IPS-20b (cell line): ENCODE data around the gene ZSCAN18.
"Not testable (repeated sequence)": the region's sequence is repeated elsewhere in the genome, so short reads cannot be mapped to it uniquely, and the experiment has no call there.

Experiments
- H3K27ac ChIP-seq: one replicate; pipeline ENCODE4 v1.5.1; 2013; ENCODE audit warnings: low read length
- H3K27me3 ChIP-seq: 2 replicates; pipeline ENCODE4 v1.6.1; 2013; ENCODE audit warnings: mild to moderate bottlenecking, low read length, inconsistent platforms; ENCODE audit not compliant: insufficient read depth
- H3K36me3 ChIP-seq: 2 replicates; pipeline ENCODE4 v1.6.1; 2013; ENCODE audit warnings: low read depth, mild to moderate bottlenecking, inconsistent platforms, low read length, moderate library complexity; ENCODE audit not compliant: insufficient read depth
- H3K4me1 ChIP-seq: 2 replicates; pipeline ENCODE4 v1.6.1; 2013; ENCODE audit warnings: mild to moderate bottlenecking, control low read depth, inconsistent platforms, low read length, moderate library complexity; ENCODE audit not compliant: insufficient read depth
- H3K4me3 ChIP-seq: 2 replicates; pipeline ENCODE4 v1.5.1; 2013; ENCODE audit warnings: mild to moderate bottlenecking, low read length, inconsistent platforms
- H3K9ac ChIP-seq: 2 replicates; pipeline ENCODE4 v1.6.1; 2013; ENCODE audit warnings: low read depth, mild to moderate bottlenecking, inconsistent platforms, low read length, moderate library complexity
- H3K9me3 ChIP-seq: 2 replicates; pipeline ENCODE4 v1.6.1; 2013; ENCODE audit warnings: mild to moderate bottlenecking, low read depth, low read length, inconsistent platforms; ENCODE audit not compliant: insufficient read depth

The ZSCAN18 gene, protein sequence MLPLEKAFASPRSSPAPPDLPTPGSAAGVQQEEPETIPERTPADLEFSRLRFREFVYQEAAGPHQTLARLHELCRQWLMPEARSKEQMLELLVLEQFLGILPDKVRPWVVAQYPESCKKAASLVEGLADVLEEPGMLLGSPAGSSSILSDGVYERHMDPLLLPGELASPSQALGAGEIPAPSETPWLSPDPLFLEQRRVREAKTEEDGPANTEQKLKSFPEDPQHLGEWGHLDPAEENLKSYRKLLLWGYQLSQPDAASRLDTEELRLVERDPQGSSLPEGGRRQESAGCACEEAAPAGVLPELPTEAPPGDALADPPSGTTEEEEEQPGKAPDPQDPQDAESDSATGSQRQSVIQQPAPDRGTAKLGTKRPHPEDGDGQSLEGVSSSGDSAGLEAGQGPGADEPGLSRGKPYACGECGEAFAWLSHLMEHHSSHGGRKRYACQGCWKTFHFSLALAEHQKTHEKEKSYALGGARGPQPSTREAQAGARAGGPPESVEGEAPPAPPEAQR

DNA sequence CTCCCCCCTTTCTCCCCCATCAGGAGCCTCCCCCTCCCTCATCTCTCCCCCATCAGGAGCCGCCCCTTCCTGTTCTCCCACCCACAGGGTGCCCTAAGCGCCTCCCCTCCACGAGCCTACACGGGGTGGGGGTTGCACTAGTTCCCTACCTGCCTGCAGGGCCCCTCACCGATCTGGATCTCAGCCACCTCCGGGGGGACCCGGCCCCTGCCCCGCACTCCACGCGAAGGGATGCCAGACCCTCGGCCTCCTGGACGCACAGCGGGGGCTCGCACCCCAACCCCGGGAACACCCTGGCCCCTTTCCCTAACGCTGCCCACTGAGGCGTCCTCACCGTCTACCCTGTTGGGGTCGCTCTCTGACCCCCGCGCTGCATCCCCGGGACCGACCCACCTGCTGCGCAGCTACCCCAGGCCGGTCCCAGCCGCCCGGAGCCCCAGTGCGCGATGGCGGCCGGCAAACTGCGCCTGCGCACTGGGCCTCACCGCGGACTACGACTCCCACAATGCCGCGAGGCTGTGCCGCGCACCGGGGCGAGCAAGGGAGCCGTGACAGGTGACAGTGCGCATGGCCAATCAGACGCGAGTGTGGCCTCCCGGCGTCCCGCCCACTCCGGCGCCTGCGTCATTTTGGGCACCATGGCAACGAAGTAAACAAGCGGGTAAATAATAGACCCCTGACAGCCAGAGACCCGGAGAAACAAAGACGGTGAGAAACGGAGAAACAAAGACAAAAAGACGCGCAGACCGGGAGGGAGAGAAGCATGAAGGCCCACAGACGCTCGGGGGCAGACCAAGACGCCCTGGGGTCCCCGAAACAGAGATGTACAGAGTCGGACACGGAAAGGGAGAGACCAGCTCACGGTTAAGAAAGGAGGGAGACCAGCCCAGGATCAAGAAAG is at the start of gene ZSCAN18:
TSS of gene ZSCAN18 (minus strand) at position 451 of the 901 bp plus-strand sequence. CDS start 7,964 bp downstream, outside the sequence.
- H3K4me1 ChIP-seq: no peaks in the 10 kb centered on the region
- H3K36me3 ChIP-seq: no peaks in the 10 kb centered on the region
- peaks cover 57% of the 10 kb centered on the region for H3K9me3 ChIP-seq
- peak within 1 kb of the TSS; percentile 39 for H3K27ac ChIP-seq
- peak within 1 kb of the TSS; percentile 85 for H3K4me3 ChIP-seq
- H3K9ac ChIP-seq: peak within 1 kb of the TSS; percentile 90
- no peaks in the 10 kb centered on the region for H3K27me3 ChIP-seq

DNA sequence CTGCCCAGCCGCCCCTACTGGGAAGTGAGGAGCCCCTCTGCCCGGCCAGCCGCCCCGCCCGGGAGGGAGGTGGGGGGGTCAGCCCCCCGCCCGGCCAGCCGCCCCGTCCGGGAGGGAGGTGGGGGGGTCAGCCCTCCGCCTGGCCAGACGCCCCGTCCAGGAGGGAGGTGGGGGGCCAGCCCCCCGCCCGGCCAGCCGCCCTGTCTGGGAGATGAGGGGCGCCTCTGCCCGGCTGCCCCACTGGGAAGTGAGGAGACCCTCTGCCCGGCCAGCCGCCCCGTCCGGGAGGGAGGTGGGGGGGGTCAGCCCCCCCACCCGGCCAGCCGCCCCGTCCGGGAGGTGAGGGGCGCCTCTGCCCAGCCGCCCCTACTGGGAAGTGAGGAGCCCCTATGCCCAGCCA is 49.4 kb upstream of the ZSCAN18 start:
- H3K27me3 ChIP-seq, H3K27ac ChIP-seq, H3K36me3 ChIP-seq, H3K4me3 ChIP-seq, H3K9ac ChIP-seq, H3K4me1 ChIP-seq: not testable (repeated sequence)
- H3K9me3 ChIP-seq: peaks cover 37% of the 10 kb centered on the region

DNA sequence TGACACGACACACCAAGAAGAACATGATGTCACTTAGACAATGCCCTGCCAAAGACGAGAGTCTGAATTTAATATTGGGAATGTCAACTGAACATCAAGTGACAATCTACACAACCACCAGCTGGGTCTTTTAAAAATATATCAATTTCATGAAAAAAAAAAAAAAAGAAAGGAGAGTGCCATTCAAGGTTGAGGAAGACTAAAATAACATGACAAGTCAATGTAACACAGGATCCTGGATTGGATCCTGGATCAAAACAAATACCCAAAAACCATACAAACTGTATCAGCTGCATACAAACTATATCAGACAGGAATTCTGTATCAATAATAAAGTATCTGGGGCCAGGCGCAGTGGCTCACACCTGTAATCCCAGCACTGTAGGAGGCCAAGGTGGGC is 47.8 kb upstream of the ZSCAN18 start:
- Histone ChIP-seq H3K27me3 (no peaks in the 10 kb centered on the region), H3K4me3 (no peak overlapping the region), H3K9ac (no peak overlapping the region), H3K4me1 (no peaks in the 10 kb centered on the region), H3K36me3 (peaks cover 10% of the 10 kb centered on the region), H3K9me3 (peaks cover 51% of the 10 kb centered on the region), H3K27ac (no peak overlapping the region)

DNA sequence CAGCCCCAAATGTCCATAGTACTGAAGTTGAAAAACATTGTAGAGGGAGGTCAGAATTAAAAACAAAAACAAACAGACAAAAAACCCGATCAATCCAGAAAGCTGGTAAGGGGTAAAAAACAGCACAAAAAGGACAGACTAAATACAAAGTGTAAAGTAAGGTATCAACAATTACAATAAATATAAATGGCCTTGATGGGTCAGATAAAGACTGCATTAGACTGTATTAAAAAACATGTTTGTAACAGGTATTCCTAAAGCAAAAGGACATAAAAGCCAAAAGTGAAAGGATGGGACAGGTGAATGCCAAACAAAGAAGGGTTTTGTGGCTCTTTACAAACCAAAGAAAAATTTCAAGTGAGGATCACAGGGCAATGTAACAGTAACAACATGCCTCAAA is 36.2 kb upstream of the ZSCAN18 start:
- Histone ChIP-seq H3K4me3 (no peak overlapping the region), H3K9me3 (peaks cover 97% of the 10 kb centered on the region), H3K27me3 (no peaks in the 10 kb centered on the region), H3K36me3 (peaks cover 61% of the 10 kb centered on the region), H3K9ac (no peak overlapping the region), H3K27ac (no peak overlapping the region), H3K4me1 (no peaks in the 10 kb centered on the region)

DNA sequence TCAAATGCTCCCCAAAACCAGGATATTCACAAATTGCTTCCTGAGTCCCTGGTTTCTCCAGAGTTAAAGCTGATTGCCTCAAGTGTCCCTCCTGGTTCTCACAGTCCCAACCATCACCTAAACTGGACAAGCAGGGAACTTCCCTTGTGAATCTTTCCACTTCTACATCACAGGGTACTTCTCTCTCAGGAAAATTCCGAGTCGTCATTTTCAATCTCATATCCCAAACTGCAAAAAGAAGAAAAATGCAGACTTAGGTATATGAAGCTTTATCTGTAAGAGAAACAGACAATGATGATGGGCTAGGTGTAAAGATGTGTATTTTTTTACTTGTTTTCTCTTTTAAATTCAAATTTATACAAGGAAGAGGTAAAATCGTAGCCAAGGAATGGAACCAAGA is 31.3 kb upstream of the ZSCAN18 start:
- Histone ChIP-seq H3K4me1 (no peaks in the 10 kb centered on the region), H3K36me3 (peaks cover 56% of the 10 kb centered on the region), H3K27ac (no peak overlapping the region), H3K9me3 (peaks cover 97% of the 10 kb centered on the region), H3K4me3 (0 out of 2 replicates have a peak overlapping the region, but pooled peaks have one; percentile 4), H3K9ac (no peak overlapping the region), H3K27me3 (no peaks in the 10 kb centered on the region)

DNA sequence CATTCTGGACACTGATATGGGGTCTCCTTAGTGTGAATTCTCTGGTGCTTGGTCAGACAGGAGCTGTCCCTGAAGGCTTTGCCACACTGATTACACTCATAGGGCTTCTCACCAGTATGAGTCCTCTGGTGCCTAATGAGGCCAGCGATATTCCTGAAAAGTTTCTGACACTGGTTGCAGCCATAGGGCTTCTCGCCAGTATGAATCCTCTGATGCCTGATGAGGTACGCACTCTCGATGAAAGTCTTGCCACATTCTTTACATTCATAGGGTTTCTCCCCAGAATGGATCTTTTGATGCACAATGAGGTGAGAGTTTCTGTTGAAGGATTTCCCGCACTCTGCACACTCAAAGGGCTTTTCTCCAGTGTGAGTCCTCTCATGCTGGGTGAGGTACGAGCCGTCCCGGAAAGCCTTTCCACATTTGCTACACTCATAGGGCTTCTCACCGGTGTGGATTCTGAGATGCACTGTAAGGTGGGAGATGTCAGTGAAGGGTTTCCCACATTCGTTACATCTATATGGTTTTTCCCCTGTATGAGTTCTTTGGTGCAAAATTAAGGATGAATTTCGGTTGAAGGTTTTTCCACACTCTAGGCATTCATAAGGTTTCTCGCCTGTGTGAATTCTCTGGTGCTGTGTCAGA is 30.1 kb upstream of the ZSCAN18 start:
- Histone ChIP-seq H3K4me3 (peak overlapping the region; percentile 28), H3K9ac (no peak overlapping the region), H3K36me3 (peaks cover 46% of the 10 kb centered on the region), H3K9me3 (peaks cover 97% of the 10 kb centered on the region), H3K27ac (no peak overlapping the region), H3K27me3 (no peaks in the 10 kb centered on the region), H3K4me1 (no peaks in the 10 kb centered on the region)

DNA sequence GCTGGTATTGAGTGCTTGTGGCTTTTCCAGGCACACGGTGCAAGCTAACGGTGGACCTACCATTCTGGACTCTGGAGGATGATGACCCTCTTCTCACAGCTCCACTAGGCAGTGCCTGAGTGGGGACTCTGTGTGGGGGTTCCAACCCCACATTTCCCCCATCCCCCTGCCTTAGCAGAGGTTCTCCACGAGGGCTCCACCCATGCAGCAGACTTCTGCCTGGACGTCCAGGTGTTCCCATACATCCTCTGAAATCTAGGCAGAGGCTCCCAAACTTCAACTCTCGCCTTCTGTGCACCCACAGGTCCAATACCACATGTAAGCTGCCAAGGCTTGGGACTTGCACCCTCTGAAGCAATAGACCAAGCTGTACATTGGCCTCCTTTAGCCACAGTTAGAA is 25.3 kb upstream of the ZSCAN18 start:
- Histone ChIP-seq H3K4me3 (no peak overlapping the region), H3K9me3 (peaks cover 94% of the 10 kb centered on the region)

DNA sequence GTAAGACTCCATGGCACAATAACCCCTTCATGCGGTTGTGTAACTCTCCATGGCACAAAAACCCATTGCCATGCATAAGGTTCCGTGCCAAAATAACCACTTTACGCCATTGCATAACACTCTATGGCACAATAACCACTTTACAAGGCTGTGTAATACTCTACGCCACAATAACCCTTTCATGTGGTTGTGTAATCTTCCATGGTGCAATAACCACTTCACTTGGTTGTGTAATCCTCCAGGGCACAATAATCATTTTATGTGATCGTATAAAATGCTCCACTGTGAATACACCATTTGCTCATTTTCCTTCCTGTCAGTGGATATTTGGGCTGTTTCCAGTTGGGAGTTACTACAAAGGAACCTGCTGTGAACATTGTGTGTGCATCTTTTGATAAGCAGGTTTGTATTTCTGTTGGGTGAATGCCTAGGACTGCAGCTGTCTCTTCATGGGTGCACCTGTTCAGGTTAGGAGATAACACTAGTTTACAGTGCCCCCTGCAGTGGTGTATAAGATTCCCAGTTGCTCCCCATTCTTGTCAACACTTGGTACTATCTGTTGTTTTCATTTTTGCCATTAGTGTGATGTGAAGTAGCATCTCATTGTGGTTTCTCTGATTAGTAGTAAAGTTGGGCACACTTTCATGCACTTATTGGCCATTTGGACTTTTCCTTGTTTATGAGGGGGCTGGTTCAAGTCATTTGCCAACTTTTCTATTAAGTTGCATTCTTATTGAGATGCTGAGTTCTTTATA is 21.1 kb upstream of the ZSCAN18 start:
- H3K9me3 ChIP-seq: peaks cover 85% of the 10 kb centered on the region
- no peak overlapping the region for H3K27ac ChIP-seq
- no peaks in the 10 kb centered on the region for H3K27me3 ChIP-seq

More for the DNA sequence above, 25.3 kb upstream of the ZSCAN18 start:
- Histone ChIP-seq H3K36me3 (peaks cover 11% of the 10 kb centered on the region), H3K4me1 (no peaks in the 10 kb centered on the region), H3K27ac (no peak overlapping the region), H3K9ac (no peak overlapping the region), H3K27me3 (no peaks in the 10 kb centered on the region)

DNA sequence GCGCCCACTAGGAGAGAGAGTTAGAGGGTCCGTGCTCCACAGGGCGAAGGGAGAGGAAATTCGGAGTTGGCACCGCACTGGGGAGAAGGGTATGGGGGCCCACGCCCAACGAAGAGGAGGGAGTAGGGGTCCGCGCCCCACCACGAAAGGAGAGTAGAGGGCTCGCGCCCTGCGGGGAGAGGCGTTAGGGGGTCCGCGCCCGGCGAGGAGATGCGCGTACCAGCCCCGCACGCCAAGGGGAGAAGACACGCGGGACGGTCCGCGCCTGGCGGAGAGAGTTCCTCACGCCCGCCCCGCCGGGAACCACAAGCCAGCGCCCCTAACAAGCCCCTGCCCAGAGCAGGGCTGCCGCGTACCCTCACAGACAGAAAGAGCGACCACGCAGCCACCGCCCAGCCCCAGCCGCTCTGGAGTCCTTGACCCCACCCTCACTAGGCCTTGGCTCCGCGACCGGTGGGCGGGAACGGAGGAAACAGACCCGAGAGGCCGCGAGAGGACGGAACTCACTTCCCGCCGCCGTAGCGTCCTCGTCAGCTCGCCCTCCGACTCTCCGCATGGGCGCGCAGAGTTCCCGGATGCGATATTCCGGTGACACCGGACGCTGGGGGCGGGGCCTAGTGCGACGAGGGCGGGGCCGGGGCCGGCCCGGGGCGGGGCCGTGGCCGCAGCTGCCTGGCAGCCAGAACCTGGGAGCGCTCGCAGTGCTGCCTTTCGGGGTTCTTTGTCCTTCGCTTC is 20.0 kb upstream of the ZSCAN18 start:
- H3K27ac ChIP-seq: no peak overlapping the region
- no peak overlapping the region for H3K9ac ChIP-seq
- H3K9me3 ChIP-seq: peaks cover 84% of the 10 kb centered on the region

More for the DNA sequence above, 21.1 kb upstream of the ZSCAN18 start:
- Histone ChIP-seq H3K36me3 (no peaks in the 10 kb centered on the region), H3K4me1 (no peaks in the 10 kb centered on the region), H3K4me3 (no peak overlapping the region; the same call in 1 of the 2 replicates), H3K9ac (no peak overlapping the region)

DNA sequence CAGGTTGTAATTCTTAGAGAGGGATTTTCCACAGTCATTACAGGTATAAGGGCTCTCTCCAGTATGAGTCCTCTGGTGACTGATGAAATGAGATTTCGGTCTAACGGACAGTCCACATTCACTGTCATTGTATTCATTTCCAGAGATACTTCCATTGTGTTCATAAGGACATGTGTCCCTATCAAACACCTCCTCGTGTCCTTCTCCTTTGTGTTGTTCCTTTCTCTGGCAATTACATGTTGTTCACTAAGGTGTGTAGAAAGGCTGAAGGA is 10.5 kb upstream of the ZSCAN18 start:
- Histone ChIP-seq H3K4me1 (no peaks in the 10 kb centered on the region), H3K9me3 (peaks cover 78% of the 10 kb centered on the region), H3K27me3 (no peaks in the 10 kb centered on the region), H3K36me3 (no peaks in the 10 kb centered on the region), H3K4me3 (no peak overlapping the region), H3K27ac (no peak overlapping the region), H3K9ac (no peak overlapping the region)

More for the DNA sequence above, 20.0 kb upstream of the ZSCAN18 start:
- H3K36me3 ChIP-seq: no peaks in the 10 kb centered on the region
- no peaks in the 10 kb centered on the region for H3K4me1 ChIP-seq
- no peaks in the 10 kb centered on the region for H3K27me3 ChIP-seq
- H3K4me3 ChIP-seq: no peak overlapping the region
